ENCODE results near the gene MRGPRG.

Gene MRGPRG

GRCh38 chr11:3177931-3178330 lies 40.7 kb downstream of the MRGPRG start:
- no peak overlapping the region for H3K4me3 ChIP-seq (ENCODE audit: low read length, poor library complexity, severe bottlenecking)
- H3K79me2 ChIP-seq (ENCODE audit: insufficient read depth, low read length): no peaks in the 10 kb centered on the region
- no peaks in the 10 kb centered on the region for H3K9me2 ChIP-seq (replicated peaks; ENCODE audit: low read depth, low read length)
- H3F3A ChIP-seq (ENCODE audit: low read depth): no peaks in the 10 kb centered on the region
- TF ChIP-seq CTCF (conservative IDR thresholded peaks at IDR 0.05; ENCODE audit: low read length) (no peak), EZH2phosphoT487 (IDR thresholded peaks at IDR 0.05; ENCODE audit: borderline replicate concordance) (no peak)
- H3K36me3 ChIP-seq (ENCODE audit: insufficient read depth, low read length): no peaks in the 10 kb centered on the region
- no peaks in the 10 kb centered on the region for H4K20me1 ChIP-seq (ENCODE audit: insufficient read depth, low read length, poor library complexity, severe bottlenecking)
- peaks cover 7% of the 10 kb centered on the region; the same call in 1 of the 2 replicates for H3K9me3 ChIP-seq (ENCODE audit: insufficient read depth, low read depth, low read length)
- H3K9ac ChIP-seq (ENCODE audit: low read depth, low read length, poor library complexity, severe bottlenecking): no peak overlapping the region
- H3K4me1 ChIP-seq (ENCODE audit: insufficient read depth, low read length, poor library complexity, severe bottlenecking): no peaks in the 10 kb centered on the region
- no peaks in the 10 kb centered on the region for H3K27me3 ChIP-seq (ENCODE audit: insufficient read depth, low read length, poor library complexity, severe bottlenecking)
- no peak overlapping the region for H3K4me2 ChIP-seq (ENCODE audit: low read depth, low read length, poor library complexity, severe bottlenecking)
- no peak overlapping the region for H2AFZ ChIP-seq (ENCODE audit: low read length)

GRCh38 chr11:3176487-3176886 lies 42.1 kb downstream of the MRGPRG start:
- Histone ChIP-seq H3K9me3 (ENCODE audit: insufficient read depth, low read depth, low read length) (peaks cover 7% of the 10 kb centered on the region; the same call in 1 of the 2 replicates), H2AFZ (ENCODE audit: low read length) (no peak overlapping the region), H3K27me3 (ENCODE audit: insufficient read depth, low read length, poor library complexity, severe bottlenecking) (no peaks in the 10 kb centered on the region), H3K9me2 (replicated peaks; ENCODE audit: low read depth, low read length) (no peaks in the 10 kb centered on the region), H3K79me2 (ENCODE audit: insufficient read depth, low read length) (no peaks in the 10 kb centered on the region), H3K36me3 (ENCODE audit: insufficient read depth, low read length) (no peaks in the 10 kb centered on the region), H3K4me3 (ENCODE audit: low read length, poor library complexity, severe bottlenecking) (no peak overlapping the region), H3K4me2 (ENCODE audit: low read depth, low read length, poor library complexity, severe bottlenecking) (no peak overlapping the region), H3F3A (ENCODE audit: low read depth) (no peaks in the 10 kb centered on the region), H3K4me1 (ENCODE audit: insufficient read depth, low read length, poor library complexity, severe bottlenecking) (no peaks in the 10 kb centered on the region), H4K20me1 (ENCODE audit: insufficient read depth, low read length, poor library complexity, severe bottlenecking) (no peaks in the 10 kb centered on the region), H3K9ac (ENCODE audit: low read depth, low read length, poor library complexity, severe bottlenecking) (no peak overlapping the region)
- TF ChIP-seq EZH2phosphoT487 (IDR thresholded peaks at IDR 0.05; ENCODE audit: borderline replicate concordance): no peak
- TF ChIP-seq CTCF (conservative IDR thresholded peaks at IDR 0.05; ENCODE audit: low read length): no peak

- Histone ChIP-seq H3K79me2 (ENCODE audit: insufficient read depth, low read length) (no peaks in the 10 kb centered on the region), H3K27me3 (ENCODE audit: insufficient read depth, low read length, poor library complexity, severe bottlenecking) (no peaks in the 10 kb centered on the region), H3K9me2 (replicated peaks; ENCODE audit: low read depth, low read length) (no peaks in the 10 kb centered on the region), H2AFZ (ENCODE audit: low read length) (no peak overlapping the region), H3K4me2 (ENCODE audit: low read depth, low read length, poor library complexity, severe bottlenecking) (no peak overlapping the region), H3K4me1 (ENCODE audit: insufficient read depth, low read length, poor library complexity, severe bottlenecking) (no peaks in the 10 kb centered on the region), H3K9ac (ENCODE audit: low read depth, low read length, poor library complexity, severe bottlenecking) (no peak overlapping the region), H3K4me3 (ENCODE audit: low read length, poor library complexity, severe bottlenecking) (no peak overlapping the region), H4K20me1 (ENCODE audit: insufficient read depth, low read length, poor library complexity, severe bottlenecking) (no peaks in the 10 kb centered on the region), H3K9me3 (ENCODE audit: insufficient read depth, low read depth, low read length) (peaks cover 7% of the 10 kb centered on the region; the same call in 1 of the 2 replicates), H3F3A (ENCODE audit: low read depth) (no peaks in the 10 kb centered on the region), H3K36me3 (ENCODE audit: insufficient read depth, low read length) (no peaks in the 10 kb centered on the region)
- TF ChIP-seq EZH2phosphoT487 (IDR thresholded peaks at IDR 0.05; ENCODE audit: borderline replicate concordance) (no peak), CTCF (conservative IDR thresholded peaks at IDR 0.05; ENCODE audit: low read length) (no peak)
These were observed 43.4 kb downstream of the MRGPRG start for GRCh38 chr11:3175194-3175593.

Data from Loucy (cell line).